ENCODE measurements around the gene MYOM3.
"Not testable (repeated sequence)": the region's sequence is repeated elsewhere in the genome, so short reads cannot be mapped to it uniquely, and the experiment has no call there.

MYOM3 gene

DNA sequence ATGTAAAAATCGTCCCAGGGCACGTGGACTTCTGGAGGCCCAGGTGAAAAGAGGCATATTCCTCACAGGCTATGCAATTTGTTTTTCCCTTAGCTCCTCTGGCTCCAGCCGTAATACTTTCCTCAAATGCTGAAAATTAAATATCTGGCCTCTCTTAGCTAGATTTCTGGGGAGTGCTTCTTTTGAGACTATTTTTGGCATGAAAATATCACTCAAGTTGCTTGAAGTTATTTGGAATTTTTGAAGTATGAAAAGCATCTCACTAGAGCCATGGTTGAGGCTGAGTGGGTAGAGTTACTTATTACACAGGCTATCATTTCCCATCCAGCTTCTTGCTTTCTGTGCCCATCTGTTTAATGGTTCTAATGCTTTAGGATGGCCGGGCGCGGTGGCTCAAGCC is 59.7 kb downstream of the MYOM3 start:
- H3K79me2 ChIP-seq (ENCODE audit: insufficient read depth, low read length), result no peaks in the 10 kb centered on the region
- H3K27ac ChIP-seq (ENCODE audit: low read depth, low read length, poor library complexity, severe bottlenecking), result no peak overlapping the region
- no peaks in the 10 kb centered on the region for H3F3A ChIP-seq (ENCODE audit: insufficient read depth, low read length)
- no peak for TF ChIP-seq EZH2 (IDR thresholded peaks at IDR 0.05; ENCODE audit: borderline replicate concordance, low read length)
- TF ChIP-seq, protein P1, sequence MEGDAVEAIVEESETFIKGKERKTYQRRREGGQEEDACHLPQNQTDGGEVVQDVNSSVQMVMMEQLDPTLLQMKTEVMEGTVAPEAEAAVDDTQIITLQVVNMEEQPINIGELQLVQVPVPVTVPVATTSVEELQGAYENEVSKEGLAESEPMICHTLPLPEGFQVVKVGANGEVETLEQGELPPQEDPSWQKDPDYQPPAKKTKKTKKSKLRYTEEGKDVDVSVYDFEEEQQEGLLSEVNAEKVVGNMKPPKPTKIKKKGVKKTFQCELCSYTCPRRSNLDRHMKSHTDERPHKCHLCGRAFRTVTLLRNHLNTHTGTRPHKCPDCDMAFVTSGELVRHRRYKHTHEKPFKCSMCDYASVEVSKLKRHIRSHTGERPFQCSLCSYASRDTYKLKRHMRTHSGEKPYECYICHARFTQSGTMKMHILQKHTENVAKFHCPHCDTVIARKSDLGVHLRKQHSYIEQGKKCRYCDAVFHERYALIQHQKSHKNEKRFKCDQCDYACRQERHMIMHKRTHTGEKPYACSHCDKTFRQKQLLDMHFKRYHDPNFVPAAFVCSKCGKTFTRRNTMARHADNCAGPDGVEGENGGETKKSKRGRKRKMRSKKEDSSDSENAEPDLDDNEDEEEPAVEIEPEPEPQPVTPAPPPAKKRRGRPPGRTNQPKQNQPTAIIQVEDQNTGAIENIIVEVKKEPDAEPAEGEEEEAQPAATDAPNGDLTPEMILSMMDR (IDR thresholded peaks at IDR 0.05; ENCODE audit: low read length), result no peak
- no peak overlapping the region for H2AFZ ChIP-seq (ENCODE audit: low read length)
- no peaks in the 10 kb centered on the region for H3K27me3 ChIP-seq (ENCODE audit: insufficient read depth, low read length)
- no peaks in the 10 kb centered on the region for H4K20me1 ChIP-seq (ENCODE audit: insufficient read depth, low read length)
- no peaks in the 10 kb centered on the region for H3K4me1 ChIP-seq (ENCODE audit: insufficient read depth, low read length, severe bottlenecking)
- H3K9me3 ChIP-seq (ENCODE audit: low read length), result no peaks in the 10 kb centered on the region
- H3K4me3 ChIP-seq (ENCODE audit: low read depth, low read length, poor library complexity, severe bottlenecking), result no peak overlapping the region
- H3K4me2 ChIP-seq (ENCODE audit: low read length), result no peak overlapping the region
- H3K9me2 ChIP-seq (ENCODE audit: low read depth, low read length), result no peaks in the 10 kb centered on the region
- no peaks in the 10 kb centered on the region for H3K36me3 ChIP-seq (ENCODE audit: insufficient read depth, low read length)
- no peak overlapping the region for H3K9ac ChIP-seq (ENCODE audit: low read length)

DNA sequence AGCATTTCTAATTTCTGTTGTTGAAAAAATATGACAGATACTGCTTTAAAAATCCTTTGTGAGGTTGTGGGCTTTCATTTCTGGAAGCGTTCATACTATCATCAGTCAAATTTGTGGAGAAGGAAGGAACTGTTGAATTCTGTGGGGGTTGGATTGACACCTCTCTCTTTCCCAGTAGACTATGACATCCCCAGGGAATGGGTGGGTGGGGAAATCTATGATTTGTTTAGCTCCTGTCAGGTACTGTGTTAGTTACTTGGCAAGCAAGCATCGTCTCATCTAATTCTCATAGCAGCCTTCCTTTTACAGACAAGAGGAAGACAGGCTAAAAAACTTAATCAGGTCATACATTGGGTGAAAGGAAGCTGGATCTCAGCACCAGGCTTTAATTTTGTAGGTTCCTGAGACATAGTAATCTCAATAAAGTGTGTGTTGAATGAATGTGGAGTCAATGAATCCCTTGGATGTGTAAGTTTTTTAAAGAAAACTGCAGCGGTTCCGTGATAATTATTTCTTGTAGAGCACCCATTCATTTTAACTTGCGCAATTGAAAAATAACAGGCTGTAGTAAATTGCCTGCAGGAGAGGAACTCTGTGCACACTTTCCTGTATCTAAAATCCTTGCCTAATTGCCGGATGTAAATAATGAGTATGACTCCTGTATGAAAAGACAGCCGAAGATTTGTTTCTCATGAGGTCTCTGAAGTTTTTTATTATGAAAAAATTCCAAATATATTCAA is 60.6 kb downstream of the MYOM3 start:
- no peaks in the 10 kb centered on the region for H3K79me2 ChIP-seq (ENCODE audit: insufficient read depth, low read length)
- H3K9me3 ChIP-seq (ENCODE audit: low read length), result no peaks in the 10 kb centered on the region
- TF ChIP-seq, protein P1 (IDR thresholded peaks at IDR 0.05; ENCODE audit: low read length), result no peak
- no peak for TF ChIP-seq EZH2 (IDR thresholded peaks at IDR 0.05; ENCODE audit: borderline replicate concordance, low read length)
- no peaks in the 10 kb centered on the region for H3K27me3 ChIP-seq (ENCODE audit: insufficient read depth, low read length)
- no peaks in the 10 kb centered on the region for H3F3A ChIP-seq (ENCODE audit: insufficient read depth, low read length)
- H3K4me1 ChIP-seq (ENCODE audit: insufficient read depth, low read length, severe bottlenecking), result no peaks in the 10 kb centered on the region
- no peak overlapping the region for H3K4me2 ChIP-seq (ENCODE audit: low read length)
- H3K9me2 ChIP-seq (ENCODE audit: low read depth, low read length), result no peaks in the 10 kb centered on the region
- no peaks in the 10 kb centered on the region for H3K36me3 ChIP-seq (ENCODE audit: insufficient read depth, low read length)
- H2AFZ ChIP-seq (ENCODE audit: low read length), result no peak overlapping the region
- no peaks in the 10 kb centered on the region for H4K20me1 ChIP-seq (ENCODE audit: insufficient read depth, low read length)
- no peak overlapping the region for H3K27ac ChIP-seq (ENCODE audit: low read depth, low read length, poor library complexity, severe bottlenecking)
- H3K4me3 ChIP-seq (ENCODE audit: low read depth, low read length, poor library complexity, severe bottlenecking), result no peak overlapping the region
- no peak overlapping the region for H3K9ac ChIP-seq (ENCODE audit: low read length)

DNA sequence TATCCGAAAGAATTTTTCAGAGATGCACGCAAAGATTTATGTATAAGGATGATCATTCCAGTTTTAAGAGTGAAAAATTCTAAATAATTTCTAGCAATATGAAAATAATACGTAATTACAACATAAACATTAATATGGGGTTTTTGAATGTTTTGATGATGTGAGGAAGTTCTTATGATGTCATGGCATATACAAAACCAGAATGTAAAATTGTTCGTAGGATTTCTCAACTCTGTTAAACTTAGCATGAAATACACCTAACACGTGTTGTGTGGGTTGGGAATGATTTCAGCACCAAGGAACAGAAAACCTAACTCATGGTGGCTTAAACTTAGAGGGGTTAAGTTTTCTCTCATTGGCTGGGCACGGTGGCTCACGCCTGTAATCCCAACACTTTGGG is 62.2 kb downstream of the MYOM3 start:
- Histone ChIP-seq H3K9ac (ENCODE audit: low read length) (no peak overlapping the region), H3K27ac (ENCODE audit: low read depth, low read length, poor library complexity, severe bottlenecking) (no peak overlapping the region), H3K36me3 (ENCODE audit: insufficient read depth, low read length) (no peaks in the 10 kb centered on the region), H3K27me3 (ENCODE audit: insufficient read depth, low read length) (no peaks in the 10 kb centered on the region), H3K9me2 (ENCODE audit: low read depth, low read length) (no peaks in the 10 kb centered on the region), H3K79me2 (ENCODE audit: insufficient read depth, low read length) (no peaks in the 10 kb centered on the region), H3K4me1 (ENCODE audit: insufficient read depth, low read length, severe bottlenecking) (no peaks in the 10 kb centered on the region), H3K4me3 (ENCODE audit: low read depth, low read length, poor library complexity, severe bottlenecking) (no peak overlapping the region), H2AFZ (ENCODE audit: low read length) (no peak overlapping the region), H3K4me2 (ENCODE audit: low read length) (no peak overlapping the region), H3K9me3 (ENCODE audit: low read length) (no peaks in the 10 kb centered on the region), H3F3A (ENCODE audit: insufficient read depth, low read length) (no peaks in the 10 kb centered on the region), H4K20me1 (ENCODE audit: insufficient read depth, low read length) (no peaks in the 10 kb centered on the region)
- TF ChIP-seq EZH2 (IDR thresholded peaks at IDR 0.05; ENCODE audit: borderline replicate concordance, low read length), result no peak
- TF ChIP-seq, protein P1 (IDR thresholded peaks at IDR 0.05; ENCODE audit: low read length), result no peak

DNA sequence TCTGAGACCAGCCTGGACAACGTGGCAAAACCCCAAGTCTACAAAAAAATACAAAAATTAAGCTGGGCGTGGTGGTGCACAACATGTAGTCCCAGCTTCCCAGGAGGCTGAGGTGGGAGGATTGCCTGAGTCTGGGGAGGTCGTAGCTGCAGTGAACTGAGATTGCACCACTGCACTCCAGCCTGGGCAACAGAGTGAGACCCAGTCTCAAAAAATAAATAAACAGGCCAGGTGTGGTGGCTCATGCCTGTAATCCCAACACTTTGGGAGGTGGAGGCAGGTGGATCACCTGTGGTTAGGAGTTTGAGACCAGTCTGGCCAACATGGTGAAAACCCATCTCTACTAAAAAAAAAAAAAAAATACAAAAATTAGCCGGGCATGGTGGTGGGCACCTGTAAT is 63.0 kb downstream of the MYOM3 start:
- H3F3A ChIP-seq (ENCODE audit: insufficient read depth, low read length); H3K9me3 ChIP-seq (ENCODE audit: low read length); H3K4me2 ChIP-seq (ENCODE audit: low read length); H3K9ac ChIP-seq (ENCODE audit: low read length); H3K27me3 ChIP-seq (ENCODE audit: insufficient read depth, low read length); H2AFZ ChIP-seq (ENCODE audit: low read length); H3K4me3 ChIP-seq (ENCODE audit: low read depth, low read length, poor library complexity, severe bottlenecking); H3K79me2 ChIP-seq (ENCODE audit: insufficient read depth, low read length); H3K4me1 ChIP-seq (ENCODE audit: insufficient read depth, low read length, severe bottlenecking); H3K9me2 ChIP-seq (ENCODE audit: low read depth, low read length); H3K27ac ChIP-seq (ENCODE audit: low read depth, low read length, poor library complexity, severe bottlenecking); H3K36me3 ChIP-seq (ENCODE audit: insufficient read depth, low read length); H4K20me1 ChIP-seq (ENCODE audit: insufficient read depth, low read length): not testable (repeated sequence)

All from OCI-LY1 (cell line).